Mucosa of descending colon (tissue), 3 donors: ENCODE data around the gene TBC1D4. TPM values are rescaled to one million over a fixed set of nuclear protein-coding genes. Genes with fewer than 3 reads are reported as not detected.
A peak's percentile ranks its signal among the peaks of the same experiment; 100 is the strongest.
"Not testable (repeated sequence)": the region's sequence is repeated elsewhere in the genome, so short reads cannot be mapped to it uniquely, and the experiment has no call there.

Experiments
- ATAC-seq: fragments of 200-7000 bp; cut with Tn5 transposase; one replicate; pipeline ENCODE4 v1.9.1; 2020; ENCODE audit warnings: mild to moderate bottlenecking, moderate library complexity
- DNase-seq, 3 donors: peaks; one replicate each; pipeline ENCODE4 v3.0.0-alpha.2; 2020
- H3K36me3 ChIP-seq: fragments of 200-600 bp; one replicate; pipeline ENCODE4 v1.8.0; 2021; ENCODE audit warnings: low read depth, mild to moderate bottlenecking
- H3K4me1 ChIP-seq: fragments of 200-600 bp; one replicate; pipeline ENCODE4 v1.8.0; 2021; ENCODE audit warnings: low read depth, mild to moderate bottlenecking
- H3K4me3 ChIP-seq: fragments of 200-600 bp; one replicate; pipeline ENCODE4 v1.8.0; 2021; ENCODE audit warnings: mild to moderate bottlenecking
- H3K9me3 ChIP-seq: fragments of 200-600 bp; one replicate; pipeline ENCODE4 v1.8.0; 2021; ENCODE audit warnings: mild to moderate bottlenecking
- intact Hi-C, 2 donors: fragments of 100-400 bp; cut with DNase I in 1 of 2; cut with micrococcal nuclease in 1 of 2; formaldehyde crosslinking; loops; one replicate each; pipeline versions ENCODE4 v1.11.0 to v1.11.1; 2022; cut with DNase I, micrococcal nuclease
- total RNA-seq, 3 donors: library from RNA; stranded (reverse); fragmentation: NEBNext Ultra II Directional in 2 of 3; extraction: Animal tissue kit (Norgen Biotek cat#: 25700) in 2 of 3; gene quantifications; one replicate each; pipeline versions ENCODE4 v1.2.1 to v1.2.4, GENCODE V29; 2021 to 2023
- TF ChIP-seq, protein P1 (sequence below): fragments of 200-600 bp; IDR thresholded peaks from one replicate; pipeline ENCODE4 v1.8.0; 2022; ENCODE audit warnings: antibody characterized with exemption, mild to moderate bottlenecking
- donor health status: DM: no; HTN: no; CAD: no; lungs with moderate emphysema.
- donor health status: DM: no; HTN: no; CAD: no.
- donor health status: DM: no; HTN: yes; CAD: no.

The TBC1D4 gene
- total RNA-seq, 3 donors from 2014 or later = 13.4 to 24.6 (median 13.8) TPM

DNA sequence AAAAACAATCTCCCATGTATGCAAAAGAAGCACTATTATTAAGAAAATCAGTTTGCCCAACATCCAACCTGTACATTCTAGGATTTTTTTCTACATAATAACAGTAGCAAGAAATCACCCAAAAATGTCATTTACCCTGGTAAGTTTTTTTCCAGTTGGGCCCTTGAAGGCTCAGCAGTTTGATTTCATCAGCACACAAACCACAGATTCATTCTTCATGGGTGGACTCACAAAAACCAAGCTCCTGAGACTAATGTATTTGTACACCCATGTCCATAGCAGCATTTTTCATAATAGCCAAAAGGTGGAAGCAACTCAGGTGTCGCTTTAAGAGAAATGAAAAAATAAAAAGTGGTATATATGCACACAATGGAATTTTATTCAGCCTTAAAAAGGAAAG, 210.1 kb downstream of the TBC1D4 start:
- H3K36me3 ChIP-seq = no peaks in the 10 kb centered on the region
- H3K4me1 ChIP-seq = no peaks in the 10 kb centered on the region
- no peak for ATAC-seq
- H3K4me3 ChIP-seq = no peak overlapping the region
- intact Hi-C loops = no loop called here
- H3K9me3 ChIP-seq = peaks cover 5% of the 10 kb centered on the region
- DNase-seq = no peak
- TF ChIP-seq, protein P1, sequence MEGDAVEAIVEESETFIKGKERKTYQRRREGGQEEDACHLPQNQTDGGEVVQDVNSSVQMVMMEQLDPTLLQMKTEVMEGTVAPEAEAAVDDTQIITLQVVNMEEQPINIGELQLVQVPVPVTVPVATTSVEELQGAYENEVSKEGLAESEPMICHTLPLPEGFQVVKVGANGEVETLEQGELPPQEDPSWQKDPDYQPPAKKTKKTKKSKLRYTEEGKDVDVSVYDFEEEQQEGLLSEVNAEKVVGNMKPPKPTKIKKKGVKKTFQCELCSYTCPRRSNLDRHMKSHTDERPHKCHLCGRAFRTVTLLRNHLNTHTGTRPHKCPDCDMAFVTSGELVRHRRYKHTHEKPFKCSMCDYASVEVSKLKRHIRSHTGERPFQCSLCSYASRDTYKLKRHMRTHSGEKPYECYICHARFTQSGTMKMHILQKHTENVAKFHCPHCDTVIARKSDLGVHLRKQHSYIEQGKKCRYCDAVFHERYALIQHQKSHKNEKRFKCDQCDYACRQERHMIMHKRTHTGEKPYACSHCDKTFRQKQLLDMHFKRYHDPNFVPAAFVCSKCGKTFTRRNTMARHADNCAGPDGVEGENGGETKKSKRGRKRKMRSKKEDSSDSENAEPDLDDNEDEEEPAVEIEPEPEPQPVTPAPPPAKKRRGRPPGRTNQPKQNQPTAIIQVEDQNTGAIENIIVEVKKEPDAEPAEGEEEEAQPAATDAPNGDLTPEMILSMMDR = no peak

DNA sequence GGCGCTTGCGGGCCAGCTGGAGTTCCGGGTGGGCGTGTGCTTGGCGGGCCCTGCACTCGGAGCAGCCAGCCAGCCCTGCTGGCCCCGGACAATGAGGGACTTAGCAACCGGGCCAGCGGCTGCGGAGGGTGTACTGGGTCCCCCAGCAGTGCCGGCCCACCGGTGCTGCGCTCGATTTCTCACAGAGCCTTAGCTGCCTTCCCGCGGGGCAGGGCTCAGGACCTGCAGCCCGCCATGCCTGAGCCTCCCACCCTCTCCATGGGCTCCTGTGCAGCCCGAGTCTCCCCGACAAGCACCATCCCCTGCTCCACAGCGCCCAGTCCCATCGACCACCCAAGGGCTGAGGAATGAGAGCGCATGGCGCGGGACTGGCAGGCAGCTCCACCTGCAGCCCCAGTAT, 213.5 kb downstream of the TBC1D4 start:
- ATAC-seq = not testable (repeated sequence)

GRCh38 chr13:75264611-75265010, 217.4 kb downstream of the TBC1D4 start:
- H3K4me1 ChIP-seq = no peaks in the 10 kb centered on the region
- no peak for ATAC-seq
- intact Hi-C loops = no loop called here

More for the DNA sequence above, 213.5 kb downstream of the TBC1D4 start:
- H3K36me3 ChIP-seq, H3K9me3 ChIP-seq, intact Hi-C loops, DNase-seq, H3K4me3 ChIP-seq, H3K4me1 ChIP-seq: not testable (repeated sequence)

DNA sequence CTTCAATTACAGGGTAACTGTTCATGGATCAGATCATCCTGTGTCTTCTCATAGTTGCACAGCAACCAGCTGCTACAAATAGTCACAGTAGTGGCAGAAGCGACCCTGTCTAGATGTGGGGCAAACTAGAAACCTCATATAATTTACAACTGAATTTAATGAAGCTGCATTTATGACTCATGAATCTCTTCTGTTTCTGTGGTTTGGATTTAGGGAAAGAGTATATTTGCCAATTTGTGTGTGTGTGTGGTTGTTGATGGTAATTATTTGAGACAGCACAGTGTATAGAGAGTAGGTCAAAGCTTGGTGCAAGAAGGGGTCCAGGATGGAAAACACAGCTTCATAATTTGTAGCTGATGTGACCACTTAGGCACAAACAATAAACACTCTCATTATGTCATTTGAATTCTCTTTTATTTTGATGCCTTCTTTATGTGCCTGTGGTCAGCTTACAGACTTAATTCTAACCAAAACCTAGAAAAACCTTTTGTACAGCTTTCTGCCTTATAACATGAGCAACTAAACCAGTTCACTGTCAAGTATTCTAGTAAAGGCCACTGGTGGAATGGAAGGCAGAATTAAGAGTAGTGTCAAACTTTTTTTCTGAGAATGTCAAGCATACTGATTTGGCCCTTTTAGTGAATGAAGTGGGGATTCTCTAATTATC, 218.1 kb downstream of the TBC1D4 start:
- Histone ChIP-seq H3K4me1 (no peaks in the 10 kb centered on the region), H3K36me3 (no peaks in the 10 kb centered on the region), H3K4me3 (no peak overlapping the region), H3K9me3 (no peaks in the 10 kb centered on the region)
- DNase-seq (no peak), ATAC-seq (no peak)
- intact Hi-C loops = no loop called here
- TF ChIP-seq, protein P1 = no peak

More at GRCh38 chr13:75264611-75265010, 217.4 kb downstream of the TBC1D4 start:
- no peak for DNase-seq
- TF ChIP-seq, protein P1 = no peak
- no peak overlapping the region for H3K4me3 ChIP-seq
- H3K9me3 ChIP-seq = no peaks in the 10 kb centered on the region
- no peaks in the 10 kb centered on the region for H3K36me3 ChIP-seq

GRCh38 chr13:75258159-75258782, 223.7 kb downstream of the TBC1D4 start:
- TF ChIP-seq, protein P1 = no peak
- intact Hi-C loops = no loop called here
- DNase-seq (no peak), ATAC-seq (peak; percentile 68)
- H3K4me1 ChIP-seq = no peaks in the 10 kb centered on the region
- no peaks in the 10 kb centered on the region for H3K9me3 ChIP-seq
- no peak overlapping the region for H3K4me3 ChIP-seq
- H3K36me3 ChIP-seq = no peaks in the 10 kb centered on the region

- H3K4me3 ChIP-seq = no peak overlapping the region
- H3K36me3 ChIP-seq = no peaks in the 10 kb centered on the region
- TF ChIP-seq, protein P1 = no peak
- DNase-seq = peak in 1 of 3 donors; percentile 49
- H3K9me3 ChIP-seq = no peaks in the 10 kb centered on the region
- peak; percentile 94 for ATAC-seq
- intact Hi-C loops = no loop called here
- H3K4me1 ChIP-seq = no peaks in the 10 kb centered on the region
These were observed 225.0 kb downstream of the TBC1D4 start for GRCh38 chr13:75256922-75257321.
